Stimulated activated CD8-positive, alpha-beta memory T cell treated with anti-CD3 and anti-CD28 coated beads, Interleukin-12 subunit alpha, Interleukin-12 subunit beta, amount 100 ng/mL, for 24 hours (primary cell): ENCODE data around the gene OR2T5.
"Not testable (repeated sequence)": the region's sequence is repeated elsewhere in the genome, so short reads cannot be mapped to it uniquely, and the experiment has no call there.

Experiments
- DNase-seq: peaks from one replicate; pipeline ENCODE4 v3.0.0-alpha.2; 2020; ENCODE audit errors: extremely low read depth

Gene OR2T5

GRCh38 chr1:248488289-248488688, at the start of gene OR2T5:
Gene OR2T5 (plus strand): TSS chr1:248488589. CDS start chr1:248488589, 0 bp downstream.
- not testable (repeated sequence) for DNase-seq

GRCh38 chr1:248438668-248439067, 49.7 kb upstream of the OR2T5 start:
- DNase-seq = not testable (repeated sequence)

- DNase-seq = not testable (repeated sequence)
These were observed 49.1 kb upstream of the OR2T5 start for GRCh38 chr1:248439283-248439682.

GRCh38 chr1:248442500-248443277, 45.7 kb upstream of the OR2T5 start:
- not testable (repeated sequence) for DNase-seq

- not testable (repeated sequence) for DNase-seq
These were observed 43.8 kb upstream of the OR2T5 start for GRCh38 chr1:248444603-248445002.

- DNase-seq = not testable (repeated sequence)
These were observed 43.0 kb upstream of the OR2T5 start, which contains the start of gene OR2T2 for GRCh38 chr1:248445399-248445798. Gene OR2T2 (plus strand): TSS chr1:248445637. CDS start chr1:248452798, 7,161 bp downstream.

- not testable (repeated sequence) for DNase-seq
These were observed 39.8 kb upstream of the OR2T5 start for GRCh38 chr1:248448409-248449074.

- not testable (repeated sequence) for DNase-seq
These were observed 38.4 kb upstream of the OR2T5 start for GRCh38 chr1:248449821-248450465.

- not testable (repeated sequence) for DNase-seq
These were observed 37.8 kb upstream of the OR2T5 start for GRCh38 chr1:248450466-248451145.

- not testable (repeated sequence) for DNase-seq
These were observed 34.8 kb upstream of the OR2T5 start for GRCh38 chr1:248453619-248454018.

- DNase-seq = not testable (repeated sequence)
These were observed 33.3 kb upstream of the OR2T5 start for GRCh38 chr1:248455045-248455444.

- DNase-seq = not testable (repeated sequence)
These were observed 31.8 kb upstream of the OR2T5 start for GRCh38 chr1:248456635-248457034.

- not testable (repeated sequence) for DNase-seq
These were observed 29.3 kb upstream of the OR2T5 start for GRCh38 chr1:248459117-248459516.

GRCh38 chr1:248471154-248471553, 17.2 kb upstream of the OR2T5 start:
- DNase-seq = no peak

- not testable (repeated sequence) for DNase-seq
These were observed 16.3 kb upstream of the OR2T5 start for GRCh38 chr1:248472111-248472510.

- not testable (repeated sequence) for DNase-seq
These were observed 15.3 kb upstream of the OR2T5 start, which contains the start of gene OR2T3 for GRCh38 chr1:248473051-248473450. Gene OR2T3 (plus strand): TSS chr1:248473351. CDS start chr1:248473351, 0 bp downstream.

GRCh38 chr1:248475660-248476059, 12.7 kb upstream of the OR2T5 start:
- DNase-seq = not testable (repeated sequence)

GRCh38 chr1:248481686-248482579, 6.5 kb upstream of the OR2T5 start:
- not testable (repeated sequence) for DNase-seq

- not testable (repeated sequence) for DNase-seq
These were observed 8.3 kb downstream of the OR2T5 start for GRCh38 chr1:248496661-248497060.

GRCh38 chr1:248500305-248501035, 12.1 kb downstream of the OR2T5 start:
- not testable (repeated sequence) for DNase-seq
